ENCODE data around the gene DTX3L. TPM values are rescaled to one million over a fixed set of nuclear protein-coding genes. Genes with fewer than 3 reads are reported as not detected.

Gene DTX3L
- polyA plus RNA-seq, 3 donors from 2014 or later = 15.1 to 38.3 (median 16.3) TPM

- peak overlapping the region; percentile 82 to 94 (median 92) for H3K27ac Mint-ChIP-seq
- H3K4me1 Mint-ChIP-seq = peaks cover 65 to 86% of the 10 kb centered on the region in 2 donors
- DNase-seq = peak; percentile 54 to 60 (median 59)
- H3K9me3 Mint-ChIP-seq = no peaks in the 10 kb centered on the region
- H3K36me3 Mint-ChIP-seq = peaks cover 29 to 41% (median 32%) of the 10 kb centered on the region in 3 donors
- peaks cover 0 to 4% (median 3%) of the 10 kb centered on the region in 3 donors for H3K27me3 Mint-ChIP-seq (ENCODE audit: low read depth in 3 of 3)
- peak overlapping the region; percentile 33 to 79 (median 64) for H3K4me3 Mint-ChIP-seq
Measured at GRCh38 chr3:122572940-122573412, 8.8 kb downstream of the DTX3L start.

- H3K4me1 Mint-ChIP-seq = peaks cover 69 to 88% of the 10 kb centered on the region in 2 donors
- H3K27ac Mint-ChIP-seq = peak overlapping the region; percentile 57 to 99 (median 98)
- H3K27me3 Mint-ChIP-seq (ENCODE audit: low read depth in 3 of 3) = peaks cover 0 to 3% (median 2%) of the 10 kb centered on the region in 3 donors
- H3K9me3 Mint-ChIP-seq = peaks cover 0 to 5% (median 0%) of the 10 kb centered on the region in 6 donors
- H3K4me3 Mint-ChIP-seq = peak overlapping the region in 4 of 5 donors; percentile 11 to 99 (median 99)
- H3K36me3 Mint-ChIP-seq = peaks cover 11 to 20% (median 16%) of the 10 kb centered on the region in 3 donors
- no peak for DNase-seq
Measured at GRCh38 chr3:122576174-122576940, 12.2 kb downstream of the DTX3L start.

- Mint-ChIP-seq H3K4me3 (peak within 1 kb of the TSS; percentile 99 to 100 (median 99)), H3K9me3 (peaks cover under 1 to 12% (median 11%) of the 10 kb centered on the region in 6 donors), H3K4me1 (peaks cover 67 to 90% of the 10 kb centered on the region in 2 donors), H3K36me3 (peaks cover 16 to 28% (median 24%) of the 10 kb centered on the region in 3 donors), H3K27me3 (ENCODE audit: low read depth in 3 of 3) (peaks cover 0 to 3% (median 2%) of the 10 kb centered on the region in 3 donors), H3K27ac (peak within 1 kb of the TSS; percentile 96 to 99 (median 98))
- DNase-seq = peak; percentile 42 to 49 (median 48)
Measured at GRCh38 chr3:122577409-122578031, 13.4 kb downstream of the DTX3L start, which contains the start of gene PARP15. Gene PARP15, plus strand, starts transcription at chr3:122577650. Its CDS starts 18 bp downstream, at chr3:122577668.

- H3K36me3 Mint-ChIP-seq = peaks cover 16 to 29% (median 24%) of the 10 kb centered on the region in 3 donors
- peaks cover 0 to 3% (median 0%) of the 10 kb centered on the region in 3 donors for H3K27me3 Mint-ChIP-seq (ENCODE audit: low read depth in 3 of 3)
- peaks cover 60 to 90% of the 10 kb centered on the region in 2 donors for H3K4me1 Mint-ChIP-seq
- no peak for DNase-seq
- H3K27ac Mint-ChIP-seq = peak overlapping the region; percentile 96 to 99 (median 98)
- H3K9me3 Mint-ChIP-seq = peaks cover 4 to 19% (median 17%) of the 10 kb centered on the region in 6 donors
- peak overlapping the region; percentile 99 to 100 (median 99) for H3K4me3 Mint-ChIP-seq
Measured at GRCh38 chr3:122578069-122578740, 14.1 kb downstream of the DTX3L start.

GRCh38 chr3:122580470-122580869 lies 16.3 kb downstream of the DTX3L start:
- Mint-ChIP-seq H3K4me3 (peak overlapping the region in 4 of 5 donors; percentile 8 to 66 (median 30)), H3K4me1 (peaks cover 60 to 89% of the 10 kb centered on the region in 2 donors), H3K9me3 (peaks cover 4 to 28% (median 19%) of the 10 kb centered on the region in 6 donors), H3K27ac (peak overlapping the region in 1 of 6 donors; percentile 55), H3K27me3 (ENCODE audit: low read depth in 3 of 3) (peaks cover 0 to 3% (median 0%) of the 10 kb centered on the region in 3 donors), H3K36me3 (peaks cover 34% of the 10 kb centered on the region in 3 donors)
- no peak for DNase-seq

- Mint-ChIP-seq H3K9me3 (peaks cover 4 to 28% (median 19%) of the 10 kb centered on the region in 6 donors), H3K27me3 (ENCODE audit: low read depth in 3 of 3) (peaks cover 0 to 3% (median 0%) of the 10 kb centered on the region in 3 donors), H3K4me3 (no peak overlapping the region), H3K36me3 (peaks cover 34 to 36% (median 34%) of the 10 kb centered on the region in 3 donors), H3K4me1 (peaks cover 59 to 92% of the 10 kb centered on the region in 2 donors), H3K27ac (peak overlapping the region in 4 of 6 donors; percentile 8 to 55 (median 20))
- DNase-seq = no peak
Measured at GRCh38 chr3:122581622-122582021, 17.5 kb downstream of the DTX3L start.

GRCh38 chr3:122582390-122582789 lies 18.3 kb downstream of the DTX3L start:
- H3K27me3 Mint-ChIP-seq (ENCODE audit: low read depth in 3 of 3) = peaks cover 0 to 3% (median 0%) of the 10 kb centered on the region in 3 donors
- peaks cover 34 to 36% (median 34%) of the 10 kb centered on the region in 3 donors for H3K36me3 Mint-ChIP-seq
- DNase-seq = no peak
- peaks cover 60 to 90% of the 10 kb centered on the region in 2 donors for H3K4me1 Mint-ChIP-seq
- H3K9me3 Mint-ChIP-seq = peaks cover 4 to 28% (median 19%) of the 10 kb centered on the region in 6 donors
- no peak overlapping the region for H3K4me3 Mint-ChIP-seq
- peak overlapping the region in 5 of 6 donors; percentile 24 to 67 (median 60) for H3K27ac Mint-ChIP-seq

- Mint-ChIP-seq H3K9me3 (peaks cover 4 to 28% (median 18%) of the 10 kb centered on the region in 6 donors), H3K4me3 (no peak overlapping the region), H3K27ac (peak overlapping the region in 4 of 6 donors; percentile 34 to 73 (median 54)), H3K36me3 (peaks cover 34 to 36% (median 35%) of the 10 kb centered on the region in 3 donors), H3K4me1 (peaks cover 63 to 91% of the 10 kb centered on the region in 2 donors), H3K27me3 (ENCODE audit: low read depth in 3 of 3) (no peaks in the 10 kb centered on the region)
- DNase-seq = no peak
Measured at GRCh38 chr3:122586098-122586497, 22.0 kb downstream of the DTX3L start.

- Mint-ChIP-seq H3K4me1 (peaks cover 60 to 83% of the 10 kb centered on the region in 2 donors), H3K36me3 (peaks cover 28 to 33% (median 28%) of the 10 kb centered on the region in 3 donors), H3K4me3 (peak overlapping the region in 1 of 5 donors; percentile 3), H3K27me3 (ENCODE audit: low read depth in 3 of 3) (no peaks in the 10 kb centered on the region), H3K9me3 (peaks cover 4 to 21% (median 12%) of the 10 kb centered on the region in 6 donors), H3K27ac (peak overlapping the region in 4 of 6 donors; percentile 17 to 59 (median 26))
- DNase-seq = no peak
Measured at GRCh38 chr3:122586773-122587485, 22.8 kb downstream of the DTX3L start.

GRCh38 chr3:122587572-122587971 lies 23.4 kb downstream of the DTX3L start:
- Mint-ChIP-seq H3K4me3 (peak overlapping the region in 1 of 5 donors; percentile 13), H3K36me3 (peaks cover 23 to 30% (median 25%) of the 10 kb centered on the region in 3 donors), H3K27me3 (ENCODE audit: low read depth in 3 of 3) (no peaks in the 10 kb centered on the region), H3K4me1 (peaks cover 59 to 80% of the 10 kb centered on the region in 2 donors), H3K27ac (peak overlapping the region in 1 of 6 donors; percentile 64), H3K9me3 (peaks cover 3 to 15% (median 7%) of the 10 kb centered on the region in 6 donors)
- DNase-seq = no peak

- Mint-ChIP-seq H3K4me3 (peak overlapping the region in 2 of 5 donors; percentile 11), H3K27ac (peak overlapping the region in 3 of 6 donors; percentile 36 to 44 (median 39)), H3K36me3 (peaks cover 9 to 15% (median 13%) of the 10 kb centered on the region in 3 donors)
Measured at GRCh38 chr3:122589297-122589696, 25.2 kb downstream of the DTX3L start.

GRCh38 chr3:122590610-122591009 lies 26.5 kb downstream of the DTX3L start:
- no peak for DNase-seq

More at GRCh38 chr3:122589297-122589696, 25.2 kb downstream of the DTX3L start:
- DNase-seq = no peak
- Mint-ChIP-seq H3K9me3 (no peaks in the 10 kb centered on the region), H3K4me1 (peaks cover 61 to 71% of the 10 kb centered on the region in 2 donors), H3K27me3 (ENCODE audit: low read depth in 3 of 3) (no peaks in the 10 kb centered on the region)

More at GRCh38 chr3:122590610-122591009, 26.5 kb downstream of the DTX3L start:
- Mint-ChIP-seq H3K4me1 (peaks cover 58 to 68% of the 10 kb centered on the region in 2 donors), H3K36me3 (peaks cover 5 to 17% (median 6%) of the 10 kb centered on the region in 3 donors), H3K27ac (no peak overlapping the region), H3K4me3 (no peak overlapping the region), H3K27me3 (ENCODE audit: low read depth in 3 of 3) (no peaks in the 10 kb centered on the region), H3K9me3 (no peaks in the 10 kb centered on the region)

Measured in immature natural killer cell (primary cell).